Middle frontal gyrus (tissue), 1 donor: ENCODE measurements around the gene TRAFD1.
"Not testable (repeated sequence)": the region's sequence is repeated elsewhere in the genome, so short reads cannot be mapped to it uniquely, and the experiment has no call there.

ENCODE experiments used
- DNase-seq: peaks from one replicate; pipeline ENCODE4 v3.0.0-alpha.2; 2015; ENCODE audit warnings: low spot score; ENCODE audit errors: extremely low spot score

Gene TRAFD1

GRCh38 chr12:112158461-112159145 lies 33.2 kb downstream of the TRAFD1 start:
- not testable (repeated sequence) for DNase-seq

GRCh38 chr12:112159146-112159541 lies 33.8 kb downstream of the TRAFD1 start:
- no peak for DNase-seq

GRCh38 chr12:112160611-112161010 lies 35.3 kb downstream of the TRAFD1 start:
- DNase-seq = no peak

GRCh38 chr12:112161711-112162110 lies 36.4 kb downstream of the TRAFD1 start:
- no peak for DNase-seq

GRCh38 chr12:112162241-112162790 lies 37.0 kb downstream of the TRAFD1 start:
- no peak for DNase-seq

- no peak for DNase-seq
These were observed 37.7 kb downstream of the TRAFD1 start for GRCh38 chr12:112163056-112163455.

- DNase-seq = no peak
These were observed 38.2 kb downstream of the TRAFD1 start for GRCh38 chr12:112163471-112163991.

GRCh38 chr12:112164011-112164660 lies 38.8 kb downstream of the TRAFD1 start:
- no peak for DNase-seq

- no peak for DNase-seq
These were observed 40.3 kb downstream of the TRAFD1 start for GRCh38 chr12:112165624-112166023.

GRCh38 chr12:112166051-112167015 lies 41.0 kb downstream of the TRAFD1 start:
- DNase-seq = no peak

- DNase-seq = no peak
These were observed 41.7 kb downstream of the TRAFD1 start for GRCh38 chr12:112167031-112167461.

GRCh38 chr12:112167718-112168525 lies 42.6 kb downstream of the TRAFD1 start:
- DNase-seq = no peak

GRCh38 chr12:112168561-112168971 lies 43.2 kb downstream of the TRAFD1 start:
- DNase-seq = no peak

- DNase-seq = no peak
These were observed 44.0 kb downstream of the TRAFD1 start for GRCh38 chr12:112169161-112169872.

- DNase-seq = no peak
These were observed 44.6 kb downstream of the TRAFD1 start for GRCh38 chr12:112169966-112170365.

GRCh38 chr12:112170376-112170775 lies 45.0 kb downstream of the TRAFD1 start:
- no peak for DNase-seq

- no peak for DNase-seq
These were observed 45.7 kb downstream of the TRAFD1 start for GRCh38 chr12:112170971-112171596.

GRCh38 chr12:112172556-112173324 lies 47.4 kb downstream of the TRAFD1 start:
- DNase-seq = no peak
